Suprapubic skin (tissue), 3 donors: ENCODE results near the gene IQCK.

Experiments
- POLR2AphosphoS5 ChIP-seq, 3 donors: sonication (generic); formaldehyde crosslinking; IDR thresholded peaks; one replicate each; pipeline ENCODE4 v1.6.1; 2017; ENCODE audit warnings: antibody characterized with exemption in 3 of 3
- TF ChIP-seq, protein P1 (sequence below), 2 donors: fragments of 200-600 bp in 1 of 2; fragments of 450-650 bp in 1 of 2; sonication (generic) in 1 of 2; IDR thresholded peaks; one replicate each; pipeline ENCODE4 v1.5.1; 2016 to 2019; ENCODE audit warnings: antibody characterized with exemption in 2 of 2, mild to moderate bottlenecking in 1 of 2, moderate library complexity in 1 of 2

DNA sequence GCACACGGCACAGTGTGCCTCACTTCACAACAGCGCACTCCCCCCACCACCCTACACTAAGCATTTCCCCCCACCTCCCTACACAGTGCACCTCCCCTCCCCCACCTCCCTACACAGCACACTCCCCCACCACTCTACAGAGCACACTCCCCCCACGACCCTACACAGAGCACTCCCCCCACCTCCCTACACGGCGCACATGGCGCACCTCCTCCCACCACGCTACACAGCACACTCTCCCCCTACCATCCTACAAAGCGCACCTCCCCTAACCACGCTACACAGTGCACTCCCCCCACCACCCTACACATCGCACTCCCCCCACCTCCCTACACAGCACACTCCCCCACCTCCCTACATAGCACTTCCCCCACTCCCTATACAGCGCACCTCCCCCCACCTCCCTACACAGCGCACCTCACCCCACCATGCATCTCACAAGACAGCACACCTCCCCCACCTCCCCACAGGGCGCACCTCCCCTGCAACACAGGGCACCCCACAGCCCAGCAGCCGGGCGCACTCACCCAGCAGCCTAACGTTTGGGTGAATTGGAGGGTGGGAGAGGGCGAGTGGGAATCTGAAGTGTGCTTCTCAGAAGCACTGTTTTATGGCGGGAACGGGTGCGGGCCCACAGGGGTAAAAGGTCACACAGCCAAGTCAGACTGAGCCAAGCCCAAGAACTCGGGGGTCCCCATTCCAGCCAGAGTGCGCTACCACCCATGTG, 10.3 kb upstream of the IQCK start:
- TF ChIP-seq, protein P1, sequence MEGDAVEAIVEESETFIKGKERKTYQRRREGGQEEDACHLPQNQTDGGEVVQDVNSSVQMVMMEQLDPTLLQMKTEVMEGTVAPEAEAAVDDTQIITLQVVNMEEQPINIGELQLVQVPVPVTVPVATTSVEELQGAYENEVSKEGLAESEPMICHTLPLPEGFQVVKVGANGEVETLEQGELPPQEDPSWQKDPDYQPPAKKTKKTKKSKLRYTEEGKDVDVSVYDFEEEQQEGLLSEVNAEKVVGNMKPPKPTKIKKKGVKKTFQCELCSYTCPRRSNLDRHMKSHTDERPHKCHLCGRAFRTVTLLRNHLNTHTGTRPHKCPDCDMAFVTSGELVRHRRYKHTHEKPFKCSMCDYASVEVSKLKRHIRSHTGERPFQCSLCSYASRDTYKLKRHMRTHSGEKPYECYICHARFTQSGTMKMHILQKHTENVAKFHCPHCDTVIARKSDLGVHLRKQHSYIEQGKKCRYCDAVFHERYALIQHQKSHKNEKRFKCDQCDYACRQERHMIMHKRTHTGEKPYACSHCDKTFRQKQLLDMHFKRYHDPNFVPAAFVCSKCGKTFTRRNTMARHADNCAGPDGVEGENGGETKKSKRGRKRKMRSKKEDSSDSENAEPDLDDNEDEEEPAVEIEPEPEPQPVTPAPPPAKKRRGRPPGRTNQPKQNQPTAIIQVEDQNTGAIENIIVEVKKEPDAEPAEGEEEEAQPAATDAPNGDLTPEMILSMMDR (IDR thresholded peaks at IDR 0.05) = no peak
- TF ChIP-seq POLR2AphosphoS5 (IDR thresholded peaks at IDR 0.05) = no peak
